GM18505 (cell line): ENCODE results near the gene MAP3K4.

ENCODE experiments used
- ATAC-seq: cut with Tn5 transposase; IDR thresholded peaks from one replicate; pipeline ENCODE4 v1.9.1; 2021; ENCODE audit not compliant: unreplicated experiment
- POLR2A ChIP-seq: IDR thresholded peaks from 4 replicates; pipeline ENCODE4 v1.6.1; 2011; ENCODE audit warnings: borderline replicate concordance; ENCODE audit not compliant: insufficient read depth, insufficient read length; ENCODE audit errors: extremely low read depth

MAP3K4 gene

DNA sequence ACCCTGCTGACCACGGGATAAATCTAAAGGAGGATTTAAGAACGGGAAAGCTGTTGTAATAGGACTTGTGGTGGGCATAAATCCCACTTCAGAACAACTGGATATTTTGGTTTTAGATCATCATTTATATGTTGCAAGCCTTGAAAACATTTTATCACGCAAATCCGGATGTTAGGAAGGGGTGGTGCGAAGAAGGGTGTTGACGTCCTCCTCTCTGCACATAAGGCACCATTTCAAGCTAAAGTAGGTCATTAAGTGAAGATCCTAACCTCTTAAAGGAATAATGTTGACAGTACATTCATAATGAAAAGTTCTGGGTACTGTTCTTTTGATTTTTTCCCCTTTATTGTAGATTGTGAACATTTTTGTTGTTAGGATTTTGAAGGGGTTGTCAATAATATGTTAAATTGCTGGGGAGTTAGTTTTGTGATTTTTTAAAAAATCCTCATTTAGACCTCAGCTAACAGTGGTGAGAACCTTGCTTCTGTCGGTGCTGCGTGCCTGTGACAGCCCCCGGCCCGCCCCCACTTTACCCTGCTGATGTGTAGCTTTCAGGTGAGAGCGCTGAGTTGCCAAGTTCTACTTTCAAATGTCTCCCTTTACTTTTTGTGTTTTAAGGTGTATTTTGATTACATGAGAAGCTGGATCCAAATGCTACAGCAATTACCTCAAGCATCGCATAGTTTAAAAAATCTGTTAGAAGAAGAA is 88.8 kb downstream of the MAP3K4 start:
- ATAC-seq = no peak
- TF ChIP-seq POLR2A = no peak

DNA sequence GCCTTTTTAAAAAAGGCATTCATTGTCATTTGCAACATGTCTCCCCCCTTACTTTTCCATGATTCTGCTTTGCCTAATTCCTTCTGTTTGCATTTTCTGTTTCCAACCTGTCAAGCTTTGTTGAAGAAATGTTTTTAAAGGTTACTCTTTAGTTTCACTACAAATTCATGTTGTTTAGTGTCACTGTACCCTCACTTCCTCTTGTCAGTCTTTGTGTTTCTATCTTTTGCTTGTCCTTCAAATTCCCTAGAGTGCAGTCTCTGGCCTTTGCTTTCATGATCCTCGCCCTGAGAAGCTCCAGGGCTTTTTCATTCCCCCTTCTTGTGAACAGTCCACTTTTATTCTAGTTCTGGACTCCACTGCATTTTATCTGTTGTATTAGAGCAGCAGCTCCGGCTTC is 90.6 kb downstream of the MAP3K4 start:
- no peak for ATAC-seq

DNA sequence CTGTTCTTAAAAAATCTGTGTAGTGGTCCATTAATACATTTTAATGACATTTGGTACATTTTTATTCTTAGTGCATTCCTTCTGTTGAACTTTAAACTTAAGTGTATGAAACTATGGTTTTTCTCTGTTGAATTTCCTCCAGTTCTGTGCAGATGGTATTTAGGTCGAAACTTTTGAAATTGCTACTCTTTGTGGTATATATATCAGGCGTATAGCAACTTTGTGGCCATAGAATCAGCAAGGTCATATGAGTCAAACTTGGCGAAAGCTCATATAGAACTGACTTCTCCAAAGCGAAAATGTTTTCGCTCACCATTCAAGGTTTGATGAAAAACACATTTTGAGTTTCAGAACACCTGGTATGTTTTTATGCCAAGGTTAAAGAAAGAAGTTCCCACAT is 93.7 kb downstream of the MAP3K4 start:
- TF ChIP-seq POLR2A = no peak
- no peak for ATAC-seq

More for the DNA sequence above, 90.6 kb downstream of the MAP3K4 start:
- TF ChIP-seq POLR2A = no peak

DNA sequence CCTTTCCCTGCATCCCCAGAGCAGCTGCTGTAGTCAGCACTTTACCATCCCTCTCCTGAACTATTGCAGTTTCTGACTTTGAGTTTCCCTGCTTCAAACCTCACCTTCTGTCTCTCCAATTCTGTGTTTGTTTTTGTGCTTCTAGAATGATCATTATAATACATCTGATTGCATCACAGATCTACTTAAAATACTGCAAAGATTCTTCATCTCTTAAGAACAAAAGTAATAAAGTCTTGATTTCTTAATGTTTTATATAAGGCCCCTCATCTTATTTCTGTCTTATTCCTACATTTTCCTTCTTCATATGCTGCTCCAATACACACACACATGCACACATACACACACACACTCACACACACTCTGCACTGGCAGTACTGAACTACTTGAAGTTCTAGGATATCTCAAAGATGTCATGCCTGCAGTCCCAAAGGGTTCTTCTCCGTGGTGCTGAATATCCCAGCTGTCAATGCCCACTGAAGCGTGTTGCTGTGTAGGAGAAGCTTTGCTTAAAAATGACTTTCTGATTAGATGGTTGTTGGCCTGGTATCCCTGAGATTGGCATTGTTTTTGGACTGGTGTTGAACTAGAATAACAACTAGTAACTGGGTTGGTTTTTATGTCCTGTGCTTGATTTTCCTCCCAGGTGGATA is 97.2 kb downstream of the MAP3K4 start:
- no peak for TF ChIP-seq POLR2A
- no peak for ATAC-seq

DNA sequence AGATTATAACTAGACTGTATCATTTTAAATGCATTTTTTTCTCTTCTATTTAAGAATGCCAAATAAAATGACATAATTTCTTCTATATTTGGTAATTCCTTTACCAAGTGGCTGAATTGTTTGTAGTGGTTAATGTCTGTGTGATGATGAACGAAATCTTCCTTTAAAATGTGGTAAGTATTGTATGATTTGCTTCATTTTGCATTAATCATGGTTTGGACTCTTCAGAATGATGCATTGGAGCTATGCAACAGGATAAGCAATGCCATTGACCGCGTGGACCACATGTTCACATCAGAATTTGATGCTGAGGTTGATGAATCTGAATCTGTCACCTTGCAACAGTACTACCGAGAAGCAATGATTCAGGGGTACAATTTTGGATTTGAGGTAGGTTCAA is 99.6 kb downstream of the MAP3K4 start:
- no peak for TF ChIP-seq POLR2A
- ATAC-seq = no peak

DNA sequence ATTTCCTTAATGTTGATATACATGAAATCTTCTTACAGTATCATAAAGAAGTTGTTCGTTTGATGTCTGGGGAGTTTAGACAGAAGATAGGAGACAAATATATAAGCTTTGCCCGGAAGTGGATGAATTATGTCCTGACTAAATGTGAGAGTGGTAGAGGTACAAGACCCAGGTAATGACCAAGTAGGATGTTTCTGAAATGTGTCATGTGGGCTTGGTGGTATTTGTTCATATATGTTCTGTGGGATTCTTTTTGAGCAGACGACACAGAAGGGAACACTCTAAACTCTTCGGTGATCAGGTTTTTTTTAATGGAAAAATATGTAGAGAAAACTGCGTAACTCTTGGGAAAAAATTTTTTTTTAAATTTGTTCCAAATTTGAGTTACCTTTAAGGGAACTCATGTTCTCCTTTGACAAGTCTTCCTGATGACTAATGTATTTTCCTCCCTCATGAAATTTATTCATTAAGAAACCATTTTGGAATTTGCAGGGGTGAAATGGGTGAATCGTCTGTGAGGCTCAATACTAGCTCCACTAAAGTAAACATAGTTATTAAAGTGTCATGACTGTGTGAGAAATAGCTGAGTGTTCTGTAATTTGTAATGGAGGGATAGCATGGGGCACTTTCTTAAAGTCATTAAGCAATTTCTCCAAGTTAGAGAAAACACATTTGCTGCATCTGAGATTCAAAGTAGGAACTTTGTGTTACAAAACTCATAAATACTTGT is 100.6 kb downstream of the MAP3K4 start:
- no peak for TF ChIP-seq POLR2A
- ATAC-seq = no peak

DNA sequence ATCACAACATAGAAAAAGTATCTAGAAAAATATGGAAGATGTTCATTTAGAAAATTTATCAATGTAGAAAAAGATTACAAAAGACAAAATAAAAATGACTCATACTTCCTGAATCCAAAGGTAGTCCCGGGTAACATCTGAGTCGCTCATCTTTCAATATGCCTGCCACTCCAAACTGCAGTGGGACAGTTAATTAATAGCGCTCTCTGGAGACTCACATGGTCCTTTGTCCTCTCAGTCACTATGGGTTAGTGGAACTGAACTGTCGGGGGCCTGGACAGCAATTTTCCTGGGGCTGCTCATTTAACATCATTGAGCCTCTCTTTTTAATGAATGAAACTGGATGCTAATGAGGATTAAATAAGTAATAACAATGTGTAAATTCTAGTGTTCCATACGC is 103.4 kb downstream of the MAP3K4 start:
- no peak for ATAC-seq
- no peak for TF ChIP-seq POLR2A

DNA sequence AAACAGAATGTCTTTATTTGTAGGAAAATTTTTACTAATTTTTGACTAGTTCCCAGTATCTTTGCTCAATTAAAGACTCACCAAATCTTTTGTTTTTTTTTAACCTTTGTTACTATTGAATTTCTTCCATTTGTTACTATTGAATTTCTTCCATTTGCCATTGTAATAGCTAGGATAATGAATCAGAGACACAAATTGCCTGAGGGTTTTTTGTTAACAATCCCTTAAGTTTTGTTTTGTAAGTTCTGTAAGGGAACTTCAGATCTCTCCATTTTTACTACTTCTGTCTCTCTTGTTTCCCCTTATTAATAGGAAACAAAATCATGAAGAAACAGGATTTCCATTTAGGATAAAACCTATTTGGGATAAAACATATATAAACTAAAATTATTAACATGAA is 104.3 kb downstream of the MAP3K4 start:
- no peak for TF ChIP-seq POLR2A
- ATAC-seq = no peak

DNA sequence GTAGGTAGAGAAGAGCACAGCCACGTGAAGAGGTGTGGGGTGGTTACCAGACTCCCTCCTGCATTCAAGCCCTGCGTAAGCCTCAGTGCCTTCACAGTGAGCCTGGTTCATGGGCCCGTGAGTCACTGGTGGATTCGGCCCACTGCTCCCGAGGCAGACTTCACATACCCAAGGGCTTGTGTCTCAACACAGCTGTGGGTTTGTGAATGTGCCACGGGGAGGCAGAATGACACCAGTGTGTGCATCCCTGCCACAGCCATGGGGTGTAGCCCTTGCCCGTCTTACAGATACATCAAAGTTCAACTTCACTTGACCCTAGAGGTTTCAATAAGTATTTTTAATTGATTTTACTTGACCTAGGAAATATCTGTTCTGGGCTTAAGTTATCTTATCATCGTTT is 108.5 kb downstream of the MAP3K4 start:
- ATAC-seq = no peak
- no peak for TF ChIP-seq POLR2A

DNA sequence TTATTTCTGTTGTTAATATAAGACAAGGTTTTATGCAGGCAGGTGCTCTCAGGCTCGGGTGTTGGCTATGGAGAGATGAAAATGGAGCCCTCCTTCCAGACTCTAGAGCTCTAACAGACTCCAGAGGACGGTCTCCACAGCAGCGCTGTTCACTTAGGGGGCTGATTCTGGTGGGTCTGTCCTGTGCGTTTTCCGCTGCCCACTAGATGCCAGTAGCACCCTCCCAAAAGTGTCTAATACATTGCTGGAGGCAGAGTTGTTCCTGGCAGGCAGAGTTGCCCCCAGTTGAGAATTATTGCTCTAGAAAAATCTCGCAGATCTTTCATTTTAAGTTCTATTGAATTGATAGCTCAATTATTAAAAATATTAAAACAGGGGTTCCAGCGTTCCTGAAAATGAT is 109.9 kb downstream of the MAP3K4 start:
- no peak for ATAC-seq
- TF ChIP-seq POLR2A = no peak

DNA sequence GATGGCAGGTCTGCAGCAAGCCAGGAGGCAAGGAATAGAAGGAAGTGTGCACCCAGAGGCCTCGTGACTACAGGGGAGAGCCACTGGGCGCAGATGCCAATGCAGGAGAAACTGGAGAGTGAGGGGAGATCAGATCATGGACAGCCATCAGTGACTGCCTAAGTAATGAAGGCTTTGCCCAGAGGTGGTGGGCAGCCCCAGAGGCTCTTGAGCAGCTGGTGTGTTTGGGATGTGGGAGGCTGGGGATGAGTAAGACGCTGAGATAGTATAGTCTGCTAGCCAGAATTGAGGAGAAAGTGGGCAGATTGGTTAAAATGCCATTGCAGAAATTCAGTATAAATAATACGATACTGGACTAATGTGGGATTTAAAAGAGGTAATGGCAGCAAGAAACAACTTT is 111.9 kb downstream of the MAP3K4 start:
- TF ChIP-seq POLR2A = no peak
- no peak for ATAC-seq

DNA sequence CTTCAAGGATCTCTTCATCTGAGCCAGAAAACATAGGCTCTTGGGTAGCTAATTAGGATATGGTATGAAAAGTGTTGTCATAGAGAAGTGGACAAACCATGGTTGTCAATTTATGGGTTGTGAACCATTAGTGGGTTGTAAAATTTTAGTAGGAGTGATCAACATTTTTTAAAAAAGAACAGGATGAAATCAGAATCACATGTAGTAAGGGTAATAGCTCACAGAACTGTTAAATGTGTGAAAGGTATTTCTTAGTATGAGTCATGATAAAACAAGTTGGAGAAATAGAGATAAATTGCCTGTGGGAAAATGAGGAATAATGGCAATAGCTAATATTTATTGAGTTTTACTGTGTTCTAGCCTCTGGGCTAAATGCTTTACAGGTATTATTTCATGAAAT is 113.4 kb downstream of the MAP3K4 start:
- ATAC-seq = no peak
- TF ChIP-seq POLR2A = no peak

DNA sequence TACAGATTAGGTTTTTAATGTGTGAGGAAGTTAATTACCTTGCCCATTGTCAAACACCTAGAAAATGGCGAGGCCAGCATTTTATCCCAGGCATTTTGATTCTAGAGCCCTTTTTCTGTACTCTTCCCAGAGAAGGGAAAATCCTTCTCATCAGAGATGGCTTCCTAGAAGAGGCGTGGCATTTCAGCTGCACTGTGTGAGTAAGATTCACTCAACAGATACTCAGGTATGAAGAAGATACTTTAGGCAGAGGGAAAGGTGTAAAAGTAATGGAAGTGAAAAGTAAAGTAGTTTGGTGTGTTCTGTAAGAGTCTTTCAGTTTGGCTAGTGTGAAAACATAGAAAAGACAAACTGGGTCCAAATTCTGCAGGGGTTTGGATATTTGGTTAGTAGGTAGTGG is 113.8 kb downstream of the MAP3K4 start:
- ATAC-seq = no peak
- no peak for TF ChIP-seq POLR2A

DNA sequence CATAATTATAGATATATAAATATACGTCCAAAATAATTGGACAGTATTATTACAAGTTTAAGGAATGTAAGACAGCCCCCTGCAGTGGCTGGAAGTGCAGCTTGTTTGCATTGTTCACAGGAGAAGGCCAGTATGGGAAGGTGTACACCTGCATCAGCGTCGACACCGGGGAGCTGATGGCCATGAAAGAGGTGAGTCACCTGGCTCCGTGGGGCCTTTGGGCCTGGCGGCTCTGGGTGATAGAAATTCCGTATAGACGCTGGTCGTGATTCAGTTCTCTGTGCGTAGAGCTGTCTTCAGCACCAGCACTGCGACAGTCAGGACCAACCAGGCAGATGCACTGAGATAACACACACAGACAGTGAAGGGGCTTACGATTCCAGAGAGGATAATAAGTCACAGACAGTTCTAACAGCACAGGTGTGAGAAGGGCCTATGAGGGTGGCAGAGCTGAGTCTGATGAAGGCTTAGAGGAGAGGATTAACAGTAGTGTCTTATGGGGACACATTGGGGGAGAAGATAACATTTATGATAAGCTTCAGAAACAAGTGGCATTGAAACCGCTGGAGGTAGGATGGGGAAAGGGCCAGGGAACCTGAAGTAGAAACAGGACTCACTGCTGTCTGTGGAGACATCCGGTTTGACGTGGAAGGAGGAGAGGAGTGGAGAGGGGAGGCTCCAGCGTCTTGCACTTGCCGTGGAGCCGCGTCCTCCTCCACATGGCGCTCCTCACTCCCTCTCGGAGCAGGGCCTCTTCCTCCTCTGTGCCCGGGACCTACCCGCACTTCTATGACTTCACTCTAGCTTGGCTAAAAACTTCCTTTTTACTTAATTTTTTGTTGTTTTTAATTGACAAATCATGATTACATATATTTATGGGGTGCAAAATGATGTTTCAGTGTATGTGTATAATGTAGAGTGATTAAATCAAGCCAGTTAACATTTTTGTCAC is 116.5 kb downstream of the MAP3K4 start:
- ATAC-seq = no peak
- TF ChIP-seq POLR2A = no peak

DNA sequence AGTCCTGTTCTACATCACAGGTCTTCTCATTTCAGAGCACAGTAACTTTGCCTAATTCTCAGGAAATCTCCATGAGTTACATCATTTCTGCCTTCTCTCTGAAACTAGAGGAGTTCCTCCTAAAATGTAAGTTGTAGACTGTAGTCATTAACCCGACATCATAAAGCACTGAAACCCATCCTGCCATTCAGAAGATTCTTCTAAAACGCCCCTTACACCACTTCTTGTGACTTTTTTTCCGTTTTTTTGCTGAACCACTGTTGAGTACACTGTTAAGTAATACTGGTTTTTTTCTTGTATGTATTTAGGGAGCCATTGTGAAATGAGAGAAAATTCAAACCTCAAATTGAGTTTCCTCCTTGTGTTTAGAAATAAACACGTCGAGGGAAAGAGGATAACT is 117.3 kb downstream of the MAP3K4 start:
- TF ChIP-seq POLR2A = no peak

More for the DNA sequence above, 117.3 kb downstream of the MAP3K4 start:
- no peak for ATAC-seq
